A204.1 (cell line): ENCODE measurements around the gene RNGTT.

Experiments
- FAIRE-seq: peaks from 2 replicates; lab custom pipeline; 2012; peaks lifted over from hg19 to GRCh38; lab: Jason Lieb, UNC

The RNGTT gene

GRCh38 chr6:88651400-88651799 is 312.0 kb downstream of the RNGTT start:
- FAIRE-seq = peak; percentile 83

DNA sequence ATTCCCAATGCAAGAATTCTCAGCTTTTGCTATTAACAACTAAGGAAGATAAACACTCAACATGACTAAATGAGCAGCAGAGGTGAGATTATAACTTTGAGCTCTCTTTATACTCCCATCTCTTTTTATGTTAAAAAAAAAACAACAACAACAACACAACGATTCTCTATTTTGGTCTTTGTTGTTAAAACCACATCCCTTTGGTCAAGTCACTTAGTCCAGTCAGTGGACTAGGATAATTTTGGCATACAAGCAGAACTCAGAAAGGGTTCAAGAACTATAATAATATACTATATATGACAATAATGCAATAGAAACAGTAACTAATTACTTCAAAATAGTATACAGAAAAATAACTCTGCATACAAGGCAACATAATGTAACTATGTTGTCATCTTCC is 312.4 kb downstream of the RNGTT start:
- FAIRE-seq = no peak

GRCh38 chr6:88650029-88650619 is 313.3 kb downstream of the RNGTT start:
- no peak for FAIRE-seq

DNA sequence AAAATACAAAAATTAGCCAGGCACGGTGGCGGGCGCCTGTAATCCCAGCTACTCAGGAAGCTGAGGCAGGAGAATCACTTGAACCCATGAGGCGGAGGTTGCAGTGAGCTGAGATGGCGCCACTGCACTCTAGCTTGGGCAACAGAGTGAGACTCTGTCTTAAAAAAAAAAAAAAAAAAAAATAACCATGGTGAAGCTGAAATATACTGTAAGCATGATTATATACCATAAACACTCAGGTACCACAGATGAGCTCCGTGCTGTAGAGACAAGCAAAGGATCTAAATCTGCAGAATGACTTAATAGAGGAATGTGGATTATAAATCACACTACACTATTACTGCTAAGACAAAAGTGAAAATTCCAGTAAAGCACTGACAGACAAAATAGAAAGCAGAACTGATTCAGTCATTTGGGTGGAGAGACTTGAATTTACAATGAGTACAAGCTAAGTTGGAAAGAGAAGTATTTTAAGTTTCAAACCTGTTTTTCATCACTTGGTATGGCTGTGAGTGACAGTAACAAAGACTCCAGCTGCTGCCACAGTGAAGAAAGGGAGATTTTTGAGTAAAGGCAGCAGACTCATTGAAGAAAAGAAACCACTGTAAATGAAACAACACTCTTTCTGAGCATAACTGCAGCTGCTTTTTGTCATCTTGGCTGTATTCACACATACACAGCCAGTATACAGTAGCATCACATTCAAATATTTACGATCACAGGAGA is 322.1 kb downstream of the RNGTT start:
- FAIRE-seq = no peak

DNA sequence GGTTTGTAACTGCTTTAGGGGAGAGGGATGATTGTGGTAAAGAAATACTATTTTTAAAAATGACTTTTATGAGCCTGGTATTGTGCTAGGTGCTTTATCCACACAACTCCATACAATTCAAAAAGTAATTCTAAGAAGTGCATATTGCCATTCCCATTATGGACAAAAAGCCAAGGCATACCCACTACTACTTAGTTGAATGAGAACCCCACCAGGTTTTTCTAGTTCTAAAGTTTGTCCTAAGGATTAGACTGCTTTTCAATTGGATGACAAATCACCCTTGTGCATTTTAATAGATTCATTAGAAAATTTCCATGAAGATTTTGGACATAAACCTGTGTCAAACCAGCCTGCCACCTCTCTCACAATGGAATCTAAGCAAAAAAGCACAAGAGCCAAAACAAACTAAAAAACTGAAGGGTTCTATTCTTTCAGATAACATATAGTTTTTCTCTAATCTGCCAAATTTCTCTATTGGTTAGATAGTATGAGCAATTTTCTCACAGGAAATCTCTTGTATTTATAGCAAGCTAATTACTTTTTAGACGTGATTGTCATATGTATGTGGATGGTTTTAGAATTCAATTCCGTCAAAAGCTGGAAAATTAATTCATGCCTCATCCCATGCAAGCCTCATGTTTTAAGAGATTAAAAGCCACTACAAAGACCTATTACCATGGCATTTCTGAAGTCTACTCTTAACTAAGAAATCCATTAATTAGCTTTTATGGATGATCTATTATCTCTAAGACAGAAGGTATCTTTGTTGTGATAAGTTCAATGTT is 325.5 kb downstream of the RNGTT start:
- FAIRE-seq = no peak

DNA sequence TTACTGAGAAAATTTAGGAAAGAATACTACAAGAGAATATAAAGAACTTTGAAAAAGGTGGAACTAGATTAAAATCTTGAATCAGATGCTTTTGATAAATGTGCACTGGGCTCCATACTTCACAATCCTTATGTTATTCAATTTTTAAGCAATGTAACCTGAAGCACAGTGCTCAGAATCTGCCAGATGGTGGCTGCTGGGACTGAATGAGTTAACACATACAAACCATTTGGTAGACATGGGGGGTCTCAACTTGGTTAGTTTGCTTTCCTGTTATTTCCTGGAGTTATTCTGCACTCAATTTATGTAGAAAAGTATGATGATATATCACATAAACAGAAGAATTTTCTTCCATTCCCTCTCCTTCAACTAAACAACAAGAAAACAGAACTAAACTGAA is 326.5 kb downstream of the RNGTT start:
- FAIRE-seq = no peak

GRCh38 chr6:88633782-88634181 is 329.6 kb downstream of the RNGTT start:
- no peak for FAIRE-seq

DNA sequence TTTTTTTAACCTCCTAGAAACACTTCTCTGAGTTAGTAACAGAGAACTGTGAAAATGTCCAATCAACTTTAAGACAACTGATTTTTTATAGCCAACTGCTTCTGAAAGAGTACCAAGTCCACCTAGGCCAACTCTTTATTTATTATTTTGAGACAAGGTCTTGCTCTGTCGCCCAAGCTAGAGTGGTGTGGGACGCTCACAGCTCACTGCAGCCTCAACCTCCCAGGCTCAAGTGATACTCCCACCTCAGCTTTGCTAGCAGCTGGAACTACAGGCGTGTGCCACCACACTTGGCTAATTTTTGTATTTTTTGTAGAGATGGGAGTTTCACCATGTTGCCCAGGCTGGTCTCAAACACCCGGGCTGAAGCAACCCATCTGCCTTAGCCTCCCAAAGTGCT is 331.6 kb downstream of the RNGTT start:
- no peak for FAIRE-seq

DNA sequence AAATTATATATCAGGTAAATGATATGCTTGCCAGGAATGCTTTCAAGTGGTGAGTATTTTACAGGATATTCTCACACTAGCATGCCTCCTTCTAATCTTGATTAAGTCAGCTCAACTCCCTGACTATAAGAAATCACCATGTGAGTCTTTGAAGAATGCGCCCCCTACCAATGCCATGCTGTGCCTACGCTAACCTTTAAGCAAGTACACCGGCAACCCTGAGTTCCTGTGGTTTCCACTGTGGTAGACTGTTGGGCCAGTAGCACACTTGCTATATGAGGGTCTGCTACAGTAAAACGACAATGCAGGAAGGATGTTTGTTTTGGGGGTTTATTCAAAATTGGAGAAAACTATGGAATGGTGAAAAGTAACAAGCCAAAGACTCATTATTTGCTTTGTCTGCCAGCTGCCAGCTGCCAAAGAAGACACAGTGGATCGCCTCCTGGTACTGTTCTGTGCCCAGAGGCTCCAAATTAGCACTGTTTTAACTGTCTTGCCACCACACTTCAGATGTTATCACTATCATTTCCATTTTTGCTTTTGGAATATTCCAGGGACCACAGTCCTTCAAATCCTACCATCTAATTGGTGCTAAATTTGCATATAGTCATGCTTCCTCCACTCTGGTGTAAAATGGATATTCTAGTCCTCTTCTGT is 333.5 kb downstream of the RNGTT start:
- no peak for FAIRE-seq

GRCh38 chr6:88626460-88626859 is 337.0 kb downstream of the RNGTT start:
- no peak for FAIRE-seq

DNA sequence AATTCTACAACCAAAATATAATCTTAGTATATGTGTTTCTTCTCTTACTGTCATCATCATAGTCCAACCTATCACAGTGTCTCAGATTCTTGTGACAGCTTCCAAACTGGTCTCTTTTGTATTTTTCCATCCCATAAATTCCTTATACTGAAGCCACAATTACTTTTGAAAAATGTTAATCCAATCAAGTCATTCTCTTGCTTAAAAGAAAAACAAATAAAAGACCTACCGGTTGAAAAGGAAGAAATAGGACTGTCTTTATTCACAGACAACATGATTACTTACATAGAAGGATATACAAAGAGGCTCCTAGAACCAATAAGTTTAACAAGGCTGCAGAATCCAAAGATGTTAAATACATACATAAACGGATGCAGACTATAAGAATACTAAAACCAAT is 339.9 kb downstream of the RNGTT start:
- FAIRE-seq = no peak

DNA sequence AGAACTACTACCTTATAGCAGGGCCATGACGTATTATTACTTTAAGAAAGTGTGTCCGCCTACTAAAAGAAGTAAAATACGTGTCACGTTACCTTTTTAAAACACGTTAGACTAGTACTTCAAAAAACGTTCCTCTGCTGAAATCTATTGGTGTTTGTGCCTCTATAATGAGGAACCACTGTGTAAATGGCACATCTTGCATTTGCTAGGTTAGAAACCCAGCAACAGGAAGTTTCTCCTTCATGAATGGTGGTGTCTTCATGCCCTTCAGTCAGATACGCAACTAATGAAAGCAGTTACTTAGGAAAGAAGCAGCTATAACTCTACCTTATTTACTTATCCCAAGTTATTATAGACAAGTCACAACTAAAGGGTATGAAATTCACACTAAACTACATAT is 343.5 kb downstream of the RNGTT start:
- no peak for FAIRE-seq

DNA sequence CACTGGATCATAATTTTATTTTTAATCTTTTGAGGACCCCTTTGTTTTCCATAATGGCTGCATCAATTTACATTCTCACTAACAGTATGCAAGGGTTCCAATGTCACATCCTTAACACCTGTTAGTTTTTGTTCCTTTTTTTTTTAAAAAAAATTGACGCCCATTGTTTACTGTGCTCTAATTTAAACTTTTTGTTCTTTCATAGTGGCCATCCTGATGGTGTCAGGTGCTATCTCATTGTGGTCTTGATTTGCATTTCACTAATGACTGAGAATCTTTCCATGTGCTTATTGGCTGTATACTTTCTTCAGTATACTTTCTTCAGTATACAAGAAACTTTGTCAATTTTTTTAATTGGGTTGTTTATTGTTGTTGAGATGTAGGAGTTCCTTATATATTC is 347.0 kb downstream of the RNGTT start:
- FAIRE-seq = no peak

- FAIRE-seq = no peak
Observed at GRCh38 chr6:88614316-88614877, 349.0 kb downstream of the RNGTT start.

DNA sequence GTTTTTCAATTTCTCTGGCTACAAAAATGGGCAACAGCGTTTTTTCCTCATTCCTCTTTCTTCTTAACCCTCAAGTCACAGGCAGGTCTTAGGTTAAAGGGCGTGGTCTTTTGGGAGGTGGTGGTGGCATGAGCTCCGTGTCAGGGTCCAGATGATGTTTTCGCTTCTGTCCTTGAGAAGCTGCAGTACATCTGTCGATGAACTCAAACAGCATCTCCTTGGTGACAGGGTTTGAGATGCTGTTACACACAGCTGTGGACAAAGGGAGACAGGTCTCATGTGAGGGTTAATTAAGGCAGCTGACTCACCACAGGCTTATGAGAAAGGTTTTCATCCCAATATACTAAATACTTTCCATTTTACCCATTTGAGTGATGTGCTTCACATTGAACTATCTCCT is 350.8 kb downstream of the RNGTT start:
- FAIRE-seq = no peak

DNA sequence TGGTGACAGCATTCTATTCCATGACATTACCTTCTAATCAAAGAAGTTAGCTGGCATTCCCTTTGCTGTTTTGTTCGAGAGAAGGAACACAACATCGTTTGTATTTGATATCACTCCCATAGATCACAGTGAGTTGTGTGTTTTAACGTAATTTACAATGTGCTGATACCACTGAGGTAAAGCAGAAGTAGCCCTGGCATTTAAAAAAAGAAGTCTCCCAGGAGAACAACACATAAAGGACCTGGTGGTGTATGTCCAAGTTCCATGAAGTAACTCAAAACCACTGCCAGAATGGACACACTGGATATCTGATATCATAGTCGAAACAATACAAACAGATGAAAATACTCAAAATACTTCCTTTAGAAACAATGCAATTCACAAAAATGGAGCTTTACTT is 351.7 kb downstream of the RNGTT start:
- FAIRE-seq = no peak

DNA sequence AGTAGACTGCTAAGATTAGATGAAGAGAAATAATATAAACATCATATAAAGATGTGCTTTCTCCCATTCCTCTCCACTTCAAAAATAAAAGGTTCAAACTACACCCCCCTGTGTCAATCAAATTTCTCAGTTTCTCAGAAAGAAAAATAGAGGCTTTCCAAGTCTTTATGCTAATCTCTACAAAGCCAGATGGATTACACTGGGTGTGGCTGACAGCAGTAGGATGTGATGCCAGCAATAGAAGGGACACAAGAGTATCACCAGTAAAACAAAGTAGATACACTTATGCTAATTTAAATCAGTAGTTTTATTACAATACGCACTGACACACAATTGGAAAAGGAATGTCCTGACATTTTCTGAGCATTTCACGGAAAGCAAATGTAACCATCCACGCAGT is 353.4 kb downstream of the RNGTT start:
- FAIRE-seq = no peak

DNA sequence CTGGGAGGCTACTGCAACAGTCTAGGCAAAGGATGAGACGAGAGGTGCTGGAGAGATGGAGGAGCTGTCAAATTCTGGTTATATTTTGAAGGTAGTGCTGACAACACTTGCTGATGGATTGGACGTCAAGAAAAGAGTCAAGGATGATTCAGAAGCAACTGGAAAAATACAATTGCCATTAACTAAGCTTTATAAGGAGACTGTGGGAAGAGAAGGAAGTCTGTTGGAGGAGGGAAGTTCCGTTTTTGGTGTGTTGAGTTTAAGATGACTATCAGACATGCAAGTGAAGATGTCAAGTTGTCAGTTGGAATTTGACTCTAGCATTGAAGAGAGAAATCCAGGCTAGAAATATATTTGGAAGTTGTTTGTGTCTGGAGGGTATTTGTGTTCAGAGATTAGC is 358.1 kb downstream of the RNGTT start:
- FAIRE-seq = no peak

GRCh38 chr6:88599571-88599970 is 363.8 kb downstream of the RNGTT start:
- FAIRE-seq = no peak

GRCh38 chr6:88596801-88597200 is 366.6 kb downstream of the RNGTT start:
- no peak for FAIRE-seq

GRCh38 chr6:88588938-88589337 is 374.5 kb downstream of the RNGTT start:
- no peak for FAIRE-seq

- FAIRE-seq = no peak
Observed at GRCh38 chr6:88587150-88587520, 376.3 kb downstream of the RNGTT start.
